SK-N-MC (cell line): Measurements from ENCODE around the gene CLEC9A.

ENCODE experiments used
- EZH2 ChIP-seq: fragments of 200-600 bp; sonication (generic); IDR thresholded peaks from one replicate; pipeline ENCODE4 v1.6.1; 2017; ENCODE audit warnings: antibody characterized with exemption
- POLR2AphosphoS5 ChIP-seq: IDR thresholded peaks from 2 replicates; pipeline ENCODE4 v1.6.1; 2012; ENCODE audit warnings: mild to moderate bottlenecking, low read depth, low read length, borderline replicate concordance

DNA sequence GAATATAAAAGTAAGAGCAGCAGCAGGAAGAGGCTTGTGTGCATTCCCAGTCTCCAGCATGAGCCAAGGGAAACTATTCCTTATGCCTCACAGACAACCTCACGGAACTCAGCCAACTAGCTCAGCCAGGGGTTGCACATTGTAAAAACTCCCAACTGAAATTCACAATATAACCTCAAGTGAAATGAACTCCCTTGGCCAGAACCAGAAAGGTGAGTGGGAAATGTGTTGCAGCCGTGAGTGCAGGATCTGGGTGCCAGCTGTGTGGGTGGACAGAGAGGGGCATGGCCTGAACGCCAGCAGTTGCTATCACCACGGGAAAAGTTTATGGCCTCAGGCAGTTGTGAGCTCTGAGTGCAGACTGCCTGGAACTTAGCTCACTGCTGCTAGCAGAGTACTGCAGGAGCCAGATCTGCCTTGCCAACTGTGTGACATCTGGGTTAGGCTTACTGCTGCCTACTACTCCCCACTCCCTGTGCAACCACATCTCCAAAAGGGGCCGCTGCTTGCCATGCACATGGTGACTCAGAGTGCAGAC is 70.6 kb downstream of the CLEC9A start:
- no peak for TF ChIP-seq EZH2
- TF ChIP-seq POLR2AphosphoS5, result 0 out of 2 replicates have a peak, but pooled peaks have one; percentile 20
